GM23248 (cell line): ENCODE data around the gene SIDT2.
"Not testable (repeated sequence)": the region's sequence is repeated elsewhere in the genome, so short reads cannot be mapped to it uniquely, and the experiment has no call there.

Source experiments
- EZH2 ChIP-seq: fragments of 200-600 bp; sonication (generic); IDR thresholded peaks from 2 replicates; pipeline ENCODE4 v1.6.1; 2018; ENCODE audit warnings: antibody characterized with exemption, mild to moderate bottlenecking; ENCODE audit not compliant: insufficient read depth, poor library complexity, severe bottlenecking
- EZH2phosphoT487 ChIP-seq: fragments of 200-600 bp; sonication (generic); IDR thresholded peaks from 2 replicates; pipeline ENCODE4 v1.6.1; 2018; ENCODE audit warnings: antibody characterized with exemption, moderate library complexity, mild to moderate bottlenecking, low read depth; ENCODE audit not compliant: insufficient read depth

GRCh38 chr11:117206111-117206510 lies 27.6 kb downstream of the SIDT2 start:
- TF ChIP-seq EZH2, EZH2phosphoT487: not testable (repeated sequence)
